GM06990 (cell line): ENCODE results near the gene MCF2L.
"Not testable (repeated sequence)": the region's sequence is repeated elsewhere in the genome, so short reads cannot be mapped to it uniquely, and the experiment has no call there.

Source experiments
- DNase-seq: peaks from one replicate; pipeline ENCODE4 v3.0.0-alpha.2; 2011; ENCODE audit not compliant: insufficient read length; ENCODE audit errors: extremely low read depth
- H3K27me3 ChIP-seq: replicated peaks from 2 replicates; pipeline ENCODE4 v1.6.0; 2011; ENCODE audit warnings: low read length; ENCODE audit not compliant: control insufficient read depth, insufficient read depth
- H3K36me3 ChIP-seq: 2 replicates; pipeline ENCODE4 v1.5.1; 2011; ENCODE audit warnings: low read length; ENCODE audit not compliant: control insufficient read depth, insufficient read depth
- H3K4me3 ChIP-seq: replicated peaks from 2 replicates; pipeline ENCODE4 v1.5.1; 2011; ENCODE audit warnings: low read depth, mild to moderate bottlenecking, control low read depth, low read length
- CTCF ChIP-seq: IDR thresholded peaks from 2 replicates; pipeline ENCODE4 v1.5.1; 2011; ENCODE audit warnings: low read length, control low read depth, mild to moderate bottlenecking, inconsistent platforms; ENCODE audit not compliant: insufficient read depth, poor library complexity, severe bottlenecking

MCF2L gene

GRCh38 chr13:113078902-113079780 is 110.1 kb downstream of the MCF2L start:
- no peak for DNase-seq
- H3K4me3 ChIP-seq: no peak overlapping the region
- no peaks in the 10 kb centered on the region for H3K27me3 ChIP-seq
- no peaks in the 10 kb centered on the region for H3K36me3 ChIP-seq
- no peak for TF ChIP-seq CTCF

- H3K27me3 ChIP-seq, H3K36me3 ChIP-seq, DNase-seq, H3K4me3 ChIP-seq: not testable (repeated sequence)
Measured at GRCh38 chr13:113079781-113080080, 110.7 kb downstream of the MCF2L start.

GRCh38 chr13:113080361-113080831 is 111.4 kb downstream of the MCF2L start:
- Histone ChIP-seq H3K4me3 (no peak overlapping the region), H3K36me3 (no peaks in the 10 kb centered on the region), H3K27me3 (no peaks in the 10 kb centered on the region)
- no peak for TF ChIP-seq CTCF
- no peak for DNase-seq

GRCh38 chr13:113080901-113081521 is 112.0 kb downstream of the MCF2L start:
- H3K4me3 ChIP-seq: no peak overlapping the region

GRCh38 chr13:113082198-113083021 is 113.4 kb downstream of the MCF2L start:
- no peak for DNase-seq
- no peak overlapping the region for H3K4me3 ChIP-seq

More at GRCh38 chr13:113080901-113081521, 112.0 kb downstream of the MCF2L start:
- TF ChIP-seq CTCF: no peak
- Histone ChIP-seq H3K36me3 (no peaks in the 10 kb centered on the region), H3K27me3 (no peaks in the 10 kb centered on the region)
- no peak for DNase-seq

More at GRCh38 chr13:113082198-113083021, 113.4 kb downstream of the MCF2L start:
- Histone ChIP-seq H3K27me3 (no peaks in the 10 kb centered on the region), H3K36me3 (no peaks in the 10 kb centered on the region)
- no peak for TF ChIP-seq CTCF
